ENCODE results near the gene UNC13B.

UNC13B gene

DNA sequence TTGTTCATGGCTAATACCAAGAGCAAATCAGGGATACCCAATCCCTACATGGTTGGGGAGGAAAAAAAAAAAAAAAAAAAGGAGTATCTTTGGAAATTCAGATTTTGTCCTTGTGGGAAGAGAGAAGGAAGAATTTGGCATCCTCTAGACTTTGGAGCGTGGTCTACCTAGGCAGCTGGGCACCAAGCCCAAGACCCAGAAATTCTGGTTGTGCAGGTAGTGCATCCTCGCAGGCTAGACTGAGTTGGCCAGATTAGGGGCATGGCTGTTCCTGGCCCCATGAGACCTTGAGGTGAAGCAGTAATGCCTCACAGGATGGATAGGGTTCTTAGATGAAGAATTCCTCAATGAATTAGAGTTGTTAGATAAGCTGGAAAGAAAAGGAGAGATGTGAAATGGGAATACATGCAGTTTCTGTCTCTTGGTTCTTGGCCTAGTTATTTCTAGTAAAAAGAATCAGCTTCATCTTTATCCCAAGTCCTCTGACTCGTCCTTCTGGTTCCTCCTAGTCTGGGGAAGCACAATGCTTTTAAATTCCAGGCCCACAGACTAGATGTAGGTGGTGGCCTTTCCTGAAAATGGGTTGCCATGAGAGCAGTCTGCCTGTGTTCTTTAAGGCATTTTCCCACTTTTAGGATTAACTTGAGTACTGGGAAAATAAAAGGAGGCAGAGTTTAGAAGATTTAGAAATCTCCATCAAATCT, 187.6 kb downstream of the UNC13B start:
- ChIA-PET CTCF (no interaction called here), POLR2A (no interaction called here)
- DNase-seq (ENCODE audit: extremely low spot score): no peak
- TF ChIP-seq, protein P1, sequence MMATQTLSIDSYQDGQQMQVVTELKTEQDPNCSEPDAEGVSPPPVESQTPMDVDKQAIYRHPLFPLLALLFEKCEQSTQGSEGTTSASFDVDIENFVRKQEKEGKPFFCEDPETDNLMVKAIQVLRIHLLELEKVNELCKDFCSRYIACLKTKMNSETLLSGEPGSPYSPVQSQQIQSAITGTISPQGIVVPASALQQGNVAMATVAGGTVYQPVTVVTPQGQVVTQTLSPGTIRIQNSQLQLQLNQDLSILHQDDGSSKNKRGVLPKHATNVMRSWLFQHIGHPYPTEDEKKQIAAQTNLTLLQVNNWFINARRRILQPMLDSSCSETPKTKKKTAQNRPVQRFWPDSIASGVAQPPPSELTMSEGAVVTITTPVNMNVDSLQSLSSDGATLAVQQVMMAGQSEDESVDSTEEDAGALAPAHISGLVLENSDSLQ (IDR thresholded peaks at IDR 0.05): no peak
- no peak for TF ChIP-seq BHLHE40 (IDR thresholded peaks at IDR 0.05; ENCODE audit: borderline replicate concordance)
- TF ChIP-seq FOXA1 (IDR thresholded peaks at IDR 0.05): no peak
- no peak for TF ChIP-seq FOXK2 (IDR thresholded peaks at IDR 0.05)
- TF ChIP-seq ARNT (IDR thresholded peaks at IDR 0.05): no peak
- no peak for TF ChIP-seq LEF1 (IDR thresholded peaks at IDR 0.05; ENCODE audit: borderline replicate concordance)
- no peak for TF ChIP-seq HDGF (IDR thresholded peaks at IDR 0.05; ENCODE audit: borderline replicate concordance)
- no peak for TF ChIP-seq TARDBP (IDR thresholded peaks at IDR 0.05)
- TF ChIP-seq NFRKB (IDR thresholded peaks at IDR 0.05): no peak

DNA sequence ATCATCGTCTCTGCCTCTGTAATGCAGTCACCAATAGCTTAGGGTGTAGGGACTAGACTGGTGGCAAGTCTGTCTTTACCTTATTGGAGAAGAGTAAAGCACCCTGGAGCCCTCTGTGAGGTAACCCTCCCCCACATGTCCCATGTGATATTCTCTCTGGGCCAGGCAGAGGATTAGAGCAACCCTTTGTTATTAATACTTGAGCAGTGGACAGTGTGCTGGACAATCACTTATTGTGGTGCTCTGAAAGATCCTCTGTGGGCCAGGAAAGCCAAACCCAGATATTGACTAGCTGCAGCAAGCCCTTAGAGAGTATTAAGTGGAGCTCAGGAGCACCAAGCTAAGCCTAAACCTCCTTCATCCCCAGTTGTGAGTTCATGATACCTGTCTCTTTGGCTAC, 188.4 kb downstream of the UNC13B start:
- no peak for DNase-seq (ENCODE audit: extremely low spot score)
- ChIA-PET CTCF (no interaction called here), POLR2A (no interaction called here)
- no peak for TF ChIP-seq ELF4 (IDR thresholded peaks at IDR 0.05)
- TF ChIP-seq FOXM1 (IDR thresholded peaks at IDR 0.05; ENCODE audit: borderline replicate concordance): no peak
- TF ChIP-seq FOXK2 (IDR thresholded peaks at IDR 0.05): no peak
- no peak for TF ChIP-seq LEF1 (IDR thresholded peaks at IDR 0.05; ENCODE audit: borderline replicate concordance)
- TF ChIP-seq SUZ12 (IDR thresholded peaks at IDR 0.05): no peak
- no peak for TF ChIP-seq BHLHE40 (IDR thresholded peaks at IDR 0.05; ENCODE audit: borderline replicate concordance)
- TF ChIP-seq ARNT (IDR thresholded peaks at IDR 0.05): no peak
- TF ChIP-seq, protein P1 (IDR thresholded peaks at IDR 0.05): no peak
- no peak for TF ChIP-seq NFRKB (IDR thresholded peaks at IDR 0.05)
- no peak for TF ChIP-seq ZNF384 (IDR thresholded peaks at IDR 0.05)
- no peak for TF ChIP-seq TARDBP (IDR thresholded peaks at IDR 0.05)
- no peak for TF ChIP-seq SP1 (IDR thresholded peaks at IDR 0.05)
- TF ChIP-seq HDGF (IDR thresholded peaks at IDR 0.05; ENCODE audit: borderline replicate concordance): no peak
- TF ChIP-seq FOXA1 (IDR thresholded peaks at IDR 0.05): no peak
- no peak for TF ChIP-seq CTBP1 (IDR thresholded peaks at IDR 0.05; ENCODE audit: borderline replicate concordance)
- no peak for TF ChIP-seq L3MBTL2 (conservative IDR thresholded peaks at IDR 0.05)

DNA sequence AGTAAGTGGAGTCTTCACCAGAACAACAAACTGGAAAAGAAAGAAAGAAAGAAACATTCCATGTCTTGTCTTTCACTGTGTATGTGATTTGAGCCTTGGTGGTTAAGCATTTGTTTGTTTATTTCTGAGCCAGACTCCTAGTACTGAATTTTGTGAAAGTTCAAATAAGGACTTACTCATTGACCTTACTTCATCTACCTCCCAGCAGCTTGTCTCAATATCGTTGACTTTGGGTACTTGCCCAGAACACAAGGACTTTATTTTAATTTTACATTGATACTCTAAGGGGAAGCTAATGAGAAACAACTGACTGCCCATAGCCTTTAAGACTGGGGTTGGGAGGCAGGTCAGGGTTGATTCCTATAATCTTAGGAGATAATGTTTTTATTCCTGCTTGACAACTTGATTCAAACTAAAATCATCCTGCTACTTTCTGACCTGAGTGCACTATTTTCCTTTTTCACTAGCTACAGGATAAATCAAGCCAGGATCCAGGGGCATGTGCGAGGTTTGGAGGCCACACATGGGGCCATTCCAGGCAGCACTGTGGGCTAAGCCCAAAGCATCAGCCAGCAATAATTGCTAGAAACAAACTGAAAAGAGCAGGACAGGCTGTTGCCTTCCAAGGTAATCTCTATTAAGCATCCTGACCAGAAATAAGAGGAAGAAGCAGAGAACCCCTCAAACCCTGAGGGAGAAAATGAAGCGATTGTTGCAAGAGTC, 189.2 kb downstream of the UNC13B start:
- POLR2A ChIA-PET: no interaction called here

DNA sequence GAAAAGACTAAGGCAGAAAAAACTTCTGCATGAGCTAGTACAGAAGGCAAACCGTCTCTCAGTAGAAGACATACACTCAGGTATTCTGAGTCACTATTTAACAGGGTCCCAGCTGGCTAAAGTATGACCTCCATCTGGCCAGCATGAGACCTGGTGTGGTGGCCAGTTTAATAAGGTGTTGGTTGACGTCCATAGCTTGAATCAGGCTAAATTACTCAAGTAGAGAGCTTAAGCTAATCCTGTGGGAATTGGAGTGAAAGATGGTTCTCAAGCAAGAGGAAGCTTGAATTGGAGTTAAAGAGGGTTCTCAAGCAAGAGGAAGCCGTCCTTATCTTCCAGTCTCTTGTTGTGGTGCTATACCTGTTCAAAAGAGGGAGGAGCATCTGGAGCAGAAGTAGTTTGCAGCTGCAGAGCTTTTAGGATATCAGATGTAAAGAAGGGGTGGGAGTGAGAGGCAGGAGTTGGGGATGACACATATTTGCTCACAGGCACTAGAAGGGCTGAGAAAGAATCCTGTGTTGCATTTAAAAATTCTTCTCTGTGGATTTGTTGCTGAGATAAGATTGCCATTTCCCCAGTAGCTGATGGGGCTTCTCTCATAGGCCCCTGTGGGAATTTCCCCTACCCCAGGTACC, 192.0 kb downstream of the UNC13B start:
- DNase-seq (ENCODE audit: extremely low spot score): no peak
- CTCF ChIA-PET: interaction anchor here (0.6 kb wide), 1 partner anchor 12 kb away, joined by 6 read pairs; no protein-coding TSS in a partner anchor
- TF ChIP-seq SP1 (IDR thresholded peaks at IDR 0.05) (no peak), FOXK2 (IDR thresholded peaks at IDR 0.05) (no peak), ARNT (IDR thresholded peaks at IDR 0.05) (no peak), LEF1 (IDR thresholded peaks at IDR 0.05; ENCODE audit: borderline replicate concordance) (no peak), FOXM1 (IDR thresholded peaks at IDR 0.05; ENCODE audit: borderline replicate concordance) (no peak), FOXA1 (IDR thresholded peaks at IDR 0.05) (no peak), HDGF (IDR thresholded peaks at IDR 0.05; ENCODE audit: borderline replicate concordance) (no peak), NFRKB (IDR thresholded peaks at IDR 0.05) (no peak), ELF4 (IDR thresholded peaks at IDR 0.05) (no peak), L3MBTL2 (conservative IDR thresholded peaks at IDR 0.05) (no peak), TARDBP (IDR thresholded peaks at IDR 0.05) (no peak), SUZ12 (IDR thresholded peaks at IDR 0.05) (no peak), ZNF384 (IDR thresholded peaks at IDR 0.05) (no peak), CTBP1 (IDR thresholded peaks at IDR 0.05; ENCODE audit: borderline replicate concordance) (no peak)
- TF ChIP-seq, protein P1 (IDR thresholded peaks at IDR 0.05): no peak
- POLR2A ChIA-PET: no interaction called here

More for the DNA sequence above, 189.2 kb downstream of the UNC13B start:
- TF ChIP-seq FOXA1 (IDR thresholded peaks at IDR 0.05) (no peak), TARDBP (IDR thresholded peaks at IDR 0.05) (no peak), L3MBTL2 (conservative IDR thresholded peaks at IDR 0.05) (no peak), BHLHE40 (IDR thresholded peaks at IDR 0.05; ENCODE audit: borderline replicate concordance) (no peak), SP1 (IDR thresholded peaks at IDR 0.05) (no peak)
- no peak for DNase-seq (ENCODE audit: extremely low spot score)
- CTCF ChIA-PET: no interaction called here

DNA sequence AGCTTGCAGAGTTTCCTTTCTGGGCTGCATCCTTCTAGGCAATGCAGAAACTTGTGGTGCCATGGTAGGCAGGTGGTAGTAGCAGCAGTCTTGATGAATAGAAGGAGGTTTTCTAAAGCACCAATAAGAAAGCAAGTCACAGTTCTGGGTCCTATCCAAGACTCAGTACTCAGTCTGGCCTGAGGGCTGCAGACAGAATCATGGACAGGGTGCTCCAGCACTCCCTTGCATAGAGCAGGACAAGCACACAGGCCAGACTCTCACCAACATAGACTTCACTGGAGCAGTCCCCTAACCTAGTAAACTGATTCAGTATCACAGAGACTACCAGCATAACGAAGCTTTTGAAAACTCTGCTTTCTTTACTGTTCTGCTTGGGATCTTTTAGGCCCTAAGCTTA, 194.1 kb downstream of the UNC13B start:
- ChIA-PET POLR2A (no interaction called here), CTCF (interaction anchor here (0.7 kb wide), 1 partner anchor 1541 kb away, joined by 4 read pairs; no protein-coding TSS in a partner anchor)
- no peak for DNase-seq (ENCODE audit: extremely low spot score)
- TF ChIP-seq ARNT (IDR thresholded peaks at IDR 0.05): no peak
- TF ChIP-seq HDGF (IDR thresholded peaks at IDR 0.05; ENCODE audit: borderline replicate concordance): no peak
- no peak for TF ChIP-seq FOXA1 (IDR thresholded peaks at IDR 0.05)
- TF ChIP-seq FOXM1 (IDR thresholded peaks at IDR 0.05; ENCODE audit: borderline replicate concordance): no peak
- TF ChIP-seq SUZ12 (IDR thresholded peaks at IDR 0.05): no peak
- no peak for TF ChIP-seq L3MBTL2 (conservative IDR thresholded peaks at IDR 0.05)
- no peak for TF ChIP-seq ELF4 (IDR thresholded peaks at IDR 0.05)
- no peak for TF ChIP-seq BHLHE40 (IDR thresholded peaks at IDR 0.05; ENCODE audit: borderline replicate concordance)
- no peak for TF ChIP-seq SP1 (IDR thresholded peaks at IDR 0.05)
